ENCODE results near the gene BPNT1.
A peak's percentile ranks its signal among the peaks of the same experiment; 100 is the strongest.
"Not testable (repeated sequence)": the region's sequence is repeated elsewhere in the genome, so short reads cannot be mapped to it uniquely, and the experiment has no call there.

Gene BPNT1, protein sequence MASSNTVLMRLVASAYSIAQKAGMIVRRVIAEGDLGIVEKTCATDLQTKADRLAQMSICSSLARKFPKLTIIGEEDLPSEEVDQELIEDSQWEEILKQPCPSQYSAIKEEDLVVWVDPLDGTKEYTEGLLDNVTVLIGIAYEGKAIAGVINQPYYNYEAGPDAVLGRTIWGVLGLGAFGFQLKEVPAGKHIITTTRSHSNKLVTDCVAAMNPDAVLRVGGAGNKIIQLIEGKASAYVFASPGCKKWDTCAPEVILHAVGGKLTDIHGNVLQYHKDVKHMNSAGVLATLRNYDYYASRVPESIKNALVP

DNA sequence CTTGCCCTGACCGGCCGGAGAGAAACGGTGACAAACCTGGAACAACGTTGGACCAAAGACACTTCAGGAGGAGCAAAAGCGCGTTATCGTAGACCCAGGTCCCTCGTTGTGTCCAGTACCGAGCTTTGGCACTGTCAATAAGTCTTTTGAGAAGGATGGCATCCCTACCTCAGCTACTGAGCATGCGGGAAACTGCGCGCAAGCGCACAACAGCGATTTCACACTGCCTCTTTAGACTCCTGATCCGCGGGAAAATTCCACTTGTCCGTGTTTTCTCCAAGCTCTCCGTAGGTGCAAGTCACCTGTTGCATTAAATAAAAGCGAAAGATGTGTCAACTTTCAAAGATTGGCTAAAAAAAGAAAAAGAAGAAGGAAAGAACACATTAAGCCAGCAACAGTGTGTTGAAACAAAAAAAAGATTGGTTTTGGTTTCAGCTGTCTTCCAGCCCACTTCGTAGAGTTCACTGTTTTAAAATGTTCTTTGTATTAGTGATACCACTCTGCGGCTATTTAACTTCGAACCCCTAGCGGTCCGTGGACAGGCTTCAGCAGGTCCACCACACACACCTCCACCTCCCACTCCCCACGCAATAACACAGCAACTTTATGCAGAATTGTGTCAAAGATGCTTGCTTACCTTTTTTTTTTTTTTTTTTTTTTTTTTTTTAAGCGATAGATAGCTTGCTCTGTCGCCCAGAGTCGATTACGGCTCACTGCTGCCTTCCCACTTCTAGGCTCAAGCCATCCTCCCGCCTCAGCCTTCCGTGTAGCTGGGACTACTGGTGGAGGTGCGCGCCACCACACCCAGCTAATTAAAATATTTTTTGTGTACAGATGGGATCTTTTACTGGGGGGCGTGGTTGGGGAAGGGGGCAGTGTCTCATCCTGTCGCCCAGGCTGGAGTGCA, at the start of gene BPNT1:
TSS of gene BPNT1 (minus strand) at position 139 of the 907 bp plus-strand sequence. CDS start 9,942 bp downstream, outside the sequence.
- peak; percentile 86 for DNase-seq (ENCODE audit: low read depth)

DNA sequence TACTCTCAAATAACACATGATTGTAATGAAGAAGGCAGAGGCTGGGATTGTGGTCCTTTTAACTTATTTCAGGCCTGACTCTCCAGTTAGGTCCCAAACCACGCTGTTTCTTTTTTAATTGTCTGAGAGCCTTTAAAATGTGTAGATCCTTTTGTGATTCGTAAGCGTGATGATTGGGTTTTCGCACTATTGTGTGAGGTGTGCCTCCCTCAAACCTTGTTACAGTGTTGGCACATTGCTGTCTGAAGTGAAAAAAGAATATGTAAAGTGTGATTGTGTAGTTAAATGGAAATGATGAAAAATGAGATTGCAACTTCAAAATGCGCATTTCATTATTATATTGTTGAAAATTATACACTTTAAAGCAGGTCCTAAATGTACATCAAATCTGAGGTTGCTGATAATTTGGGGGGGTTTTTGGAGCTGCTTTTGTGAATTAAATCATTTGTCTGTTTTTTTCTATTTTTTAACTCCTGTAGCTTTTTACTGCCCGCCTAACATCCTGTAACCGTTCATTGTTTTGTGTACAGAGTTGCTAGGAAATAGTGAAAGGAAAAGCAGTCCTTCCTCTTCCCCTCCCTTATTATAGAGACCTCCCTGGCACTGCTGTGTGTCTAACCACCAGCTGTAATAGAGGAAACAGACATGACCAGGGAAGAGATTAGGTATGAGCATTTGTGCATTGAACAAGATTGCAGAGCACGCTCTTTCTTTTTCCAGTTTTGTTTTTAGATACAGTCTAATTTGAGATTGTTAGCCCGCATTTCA, 47.6 kb upstream of the BPNT1 start:
- no peak for DNase-seq (ENCODE audit: low read depth)

DNA sequence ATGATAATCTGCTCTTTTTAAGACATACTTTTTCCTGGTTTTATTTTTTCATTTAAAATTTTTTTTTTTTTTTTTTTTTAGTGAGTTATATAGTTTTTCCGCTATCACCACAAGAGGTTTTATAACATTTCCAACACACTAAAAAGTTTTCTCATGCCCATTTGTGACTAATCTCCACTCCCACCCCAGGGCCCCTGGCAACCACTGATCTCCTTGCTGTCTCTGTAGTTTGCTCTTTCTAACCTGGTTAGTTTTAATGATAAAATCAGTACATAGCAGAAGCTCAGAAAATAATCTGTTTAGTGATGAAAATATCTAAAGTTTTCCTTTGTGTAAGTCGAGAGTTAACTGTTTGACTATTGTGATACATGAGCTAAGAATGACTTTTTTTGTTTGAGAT, 46.2 kb upstream of the BPNT1 start:
- no peak for DNase-seq (ENCODE audit: low read depth)

DNA sequence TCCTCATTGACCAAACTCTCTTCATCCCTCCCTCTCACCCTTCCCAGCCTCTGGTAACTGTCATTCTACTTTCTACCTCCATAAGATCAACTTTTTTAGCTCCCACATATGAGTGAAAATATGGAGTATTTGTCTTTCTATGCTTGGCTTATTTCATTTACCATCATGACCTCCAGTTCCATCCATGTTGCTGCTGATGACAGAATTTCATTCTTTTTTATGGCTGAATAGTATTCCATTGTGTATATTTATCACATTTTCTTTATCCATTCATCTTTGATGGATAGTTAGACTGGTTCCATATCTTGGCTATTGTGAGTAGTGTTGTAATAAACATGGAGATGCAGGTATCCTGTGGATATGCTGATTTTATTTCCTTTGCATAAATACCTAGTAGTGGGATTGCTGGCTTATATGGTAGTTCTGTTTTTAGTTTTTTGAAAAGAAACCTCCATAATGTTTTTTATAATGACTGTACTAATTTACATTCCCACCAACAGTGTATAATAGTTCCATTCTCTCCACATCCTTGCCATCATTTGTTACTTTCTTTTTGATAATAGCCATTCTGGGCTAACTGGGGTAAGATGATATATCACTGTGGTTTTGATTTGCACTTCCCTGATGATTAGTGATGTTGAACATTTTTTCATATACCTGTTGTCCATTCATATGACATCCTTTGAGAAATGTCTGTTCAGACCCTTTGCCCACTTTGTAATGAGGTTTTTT, 40.1 kb upstream of the BPNT1 start:
- DNase-seq (ENCODE audit: low read depth): no peak

DNA sequence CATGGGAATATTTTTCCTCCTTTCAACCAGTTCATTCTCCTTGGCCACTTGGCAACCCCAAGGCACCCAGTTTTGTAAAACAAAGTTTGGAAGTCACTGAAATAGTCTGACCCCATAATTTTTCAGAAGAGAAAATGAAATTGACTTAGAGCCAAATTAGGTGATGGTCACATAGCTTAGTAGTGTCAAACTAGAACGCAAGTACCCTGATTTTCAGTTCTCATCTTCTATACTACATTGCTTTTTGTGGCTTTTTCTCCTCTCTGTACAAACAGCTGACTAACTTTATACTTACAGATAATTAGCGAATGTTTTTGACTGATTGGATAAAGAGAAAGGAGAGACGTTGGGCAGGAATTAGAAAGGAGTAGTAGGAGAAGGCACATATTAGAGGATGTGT, 37.5 kb upstream of the BPNT1 start:
- DNase-seq (ENCODE audit: low read depth): no peak

DNA sequence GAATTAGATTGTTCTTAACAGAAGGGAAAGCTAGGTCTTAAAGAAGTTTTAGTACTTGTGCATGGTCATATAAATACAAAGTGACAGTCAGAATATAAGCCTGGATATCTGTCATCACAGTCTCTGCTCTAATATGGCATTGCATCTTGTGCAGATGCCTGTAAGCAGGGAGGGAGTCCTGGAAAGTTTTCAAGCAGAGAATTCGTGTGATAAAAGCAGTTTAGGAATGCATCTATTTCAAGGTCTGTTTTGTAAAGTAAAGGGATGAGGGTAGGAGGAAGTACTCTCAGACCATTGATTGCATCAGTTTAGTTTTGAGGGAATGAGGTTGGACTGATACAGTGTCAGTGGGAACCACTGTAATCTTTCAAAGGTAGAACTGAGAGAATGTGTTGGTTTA, 35.0 kb upstream of the BPNT1 start:
- DNase-seq (ENCODE audit: low read depth): no peak

DNA sequence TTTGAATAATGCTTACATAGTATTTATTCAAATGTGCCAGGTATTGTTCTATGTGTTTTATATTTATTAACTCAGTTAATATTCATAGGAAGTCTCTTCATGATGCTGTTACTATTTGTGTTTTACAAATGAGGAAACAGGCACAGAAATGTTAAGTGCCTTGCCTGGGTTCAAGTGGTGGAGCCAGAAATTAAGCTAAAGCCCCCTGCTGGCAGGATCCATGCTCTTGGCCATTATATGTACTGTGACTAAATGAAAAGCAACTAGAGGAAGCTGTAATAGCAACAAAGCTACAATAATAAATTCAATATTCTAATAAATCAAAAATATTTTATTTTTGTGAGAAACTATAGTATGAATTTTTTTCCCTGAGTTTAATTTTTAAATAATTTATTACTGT, 34.3 kb upstream of the BPNT1 start:
- no peak for DNase-seq (ENCODE audit: low read depth)

DNA sequence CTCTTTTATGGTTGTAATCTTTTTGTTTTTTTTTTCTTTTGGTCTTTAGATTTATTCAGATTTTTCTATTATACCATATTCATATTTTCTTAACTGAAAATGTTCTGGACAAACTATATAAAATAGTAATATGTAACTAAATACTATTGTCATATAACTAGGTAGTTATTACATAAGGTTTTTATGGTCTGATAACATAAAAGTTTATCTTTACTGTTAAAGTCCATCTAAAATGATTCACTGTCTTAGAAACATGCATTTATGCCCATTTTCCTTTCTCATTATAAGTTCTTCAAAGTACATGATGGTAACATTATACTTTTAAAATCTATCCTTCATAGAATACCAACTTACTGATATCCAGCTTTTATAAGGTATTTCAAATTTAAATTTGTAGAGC, 33.5 kb upstream of the BPNT1 start:
- DNase-seq (ENCODE audit: low read depth): no peak

DNA sequence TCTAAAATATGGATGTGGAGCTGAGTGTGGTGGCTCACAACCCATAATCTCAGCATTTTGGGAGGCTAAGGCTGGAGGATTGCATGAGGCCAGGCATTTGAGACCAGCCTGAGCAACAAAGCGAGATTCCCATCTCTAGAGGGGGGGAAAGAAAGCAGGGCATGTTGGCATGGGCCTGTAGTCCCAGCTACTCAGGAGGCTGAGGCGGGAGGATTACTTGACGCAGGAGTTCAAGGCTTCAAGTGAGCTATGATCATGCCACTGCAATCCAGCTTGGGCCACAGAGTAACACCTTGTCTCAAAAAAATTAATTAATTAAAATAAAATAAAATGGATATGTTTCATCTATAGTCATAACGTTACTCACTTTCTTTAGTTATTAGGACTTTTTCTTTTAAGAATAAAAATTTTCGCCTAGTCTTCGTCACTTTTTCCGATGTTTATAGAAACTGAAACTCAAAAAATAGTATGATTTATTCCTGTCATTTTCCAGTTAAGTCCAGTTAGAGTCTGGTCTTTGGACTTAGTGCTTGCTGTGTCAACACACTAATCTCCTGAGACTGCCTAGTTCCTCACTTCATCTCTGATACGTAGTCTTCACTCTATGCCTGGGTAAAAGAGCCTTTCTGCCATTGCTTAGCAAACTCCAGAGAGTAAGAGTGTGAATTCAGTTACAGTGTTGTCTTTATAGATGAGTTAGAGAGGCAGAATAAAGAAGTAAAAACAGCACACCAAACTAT, 32.4 kb upstream of the BPNT1 start:
- peak; percentile 36 for DNase-seq (ENCODE audit: low read depth)

DNA sequence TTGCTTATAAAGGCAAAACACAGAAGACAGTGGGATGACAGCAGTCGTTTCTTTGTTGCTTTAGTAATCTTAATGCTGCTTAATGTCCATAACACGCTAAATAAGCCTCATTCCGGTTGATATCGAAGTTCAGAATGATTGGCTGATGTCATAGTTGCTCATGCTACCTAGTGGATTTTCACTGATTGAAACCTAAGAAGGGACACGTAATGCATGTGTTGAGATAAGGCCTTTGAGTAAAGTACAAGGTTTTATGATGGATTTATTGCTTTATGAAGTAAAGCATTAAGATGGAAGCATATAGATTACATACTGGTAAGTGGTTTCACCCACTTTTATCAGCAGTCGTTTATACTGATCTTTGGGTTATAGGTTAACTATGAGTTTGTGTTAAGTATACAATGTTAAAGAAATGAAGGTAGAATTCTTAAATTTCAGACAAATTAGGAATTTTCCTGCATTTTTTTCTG, 29.5 kb upstream of the BPNT1 start:
- no peak for DNase-seq (ENCODE audit: low read depth)

DNA sequence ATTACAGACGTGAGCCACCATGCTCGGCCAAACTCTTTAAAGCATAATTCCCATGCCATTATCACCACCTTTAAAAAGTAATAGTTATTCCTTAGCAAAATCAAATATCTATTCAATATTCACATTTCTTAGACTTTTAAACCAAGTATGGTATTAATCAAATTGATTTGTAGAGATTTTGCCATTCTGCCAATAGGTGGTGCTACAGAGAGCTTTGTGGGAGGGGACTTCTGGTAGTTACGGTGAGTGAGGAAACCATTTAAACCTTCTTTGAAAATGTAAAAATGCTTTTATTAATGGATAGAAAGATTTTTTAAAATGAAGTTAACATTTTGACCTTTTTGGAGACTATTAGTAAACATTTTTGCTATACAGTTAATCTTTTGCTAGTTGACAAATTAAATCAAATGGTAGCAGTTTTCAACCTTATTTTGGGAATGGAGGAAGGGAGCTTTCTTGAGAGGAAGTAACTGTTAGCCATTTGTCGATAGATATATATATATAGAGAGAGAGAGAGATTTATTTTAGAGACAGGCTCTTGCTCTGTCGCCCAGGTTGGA, 23.6 kb upstream of the BPNT1 start:
- no peak for DNase-seq (ENCODE audit: low read depth)

DNA sequence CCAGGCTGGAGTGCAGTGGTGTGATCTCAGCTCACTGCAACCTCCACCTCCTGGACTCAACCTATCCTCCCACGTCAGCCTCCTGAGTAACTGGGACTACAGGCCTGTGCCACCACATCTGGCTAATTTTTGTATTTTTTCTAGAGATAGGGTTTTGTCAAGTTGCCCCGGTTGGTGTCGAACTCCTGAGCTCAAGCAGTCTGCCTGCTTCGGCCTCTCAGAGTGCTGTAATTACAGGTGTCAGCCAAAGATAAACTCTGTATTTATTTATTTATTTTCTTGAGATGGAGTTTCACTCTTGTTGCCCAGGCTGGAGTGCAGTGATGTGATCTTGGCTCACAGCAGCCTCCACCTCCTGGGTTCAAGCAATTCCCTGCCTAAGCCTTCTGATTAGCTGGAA, 23.0 kb upstream of the BPNT1 start:
- not testable (repeated sequence) for DNase-seq (ENCODE audit: low read depth)

DNA sequence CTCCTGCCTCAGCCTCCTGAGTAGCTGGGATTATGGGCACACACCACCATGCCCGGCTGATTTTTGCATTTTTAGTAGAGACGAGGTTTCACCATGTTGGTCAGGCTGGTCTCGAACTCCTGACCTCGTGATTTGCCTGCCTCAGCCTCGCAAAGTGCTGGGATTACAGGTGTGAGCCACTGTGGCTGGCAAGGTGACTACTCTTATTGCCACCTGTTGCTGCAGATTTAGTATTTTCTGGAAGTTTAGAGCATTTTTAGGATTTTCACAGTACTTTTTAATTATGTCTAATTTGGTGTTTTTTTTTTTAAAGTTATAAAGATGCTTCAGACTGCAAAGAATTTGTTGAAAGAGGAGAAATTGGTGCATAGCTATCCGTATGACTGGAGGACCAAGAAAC, 20.9 kb upstream of the BPNT1 start:
- not testable (repeated sequence) for DNase-seq (ENCODE audit: low read depth)

DNA sequence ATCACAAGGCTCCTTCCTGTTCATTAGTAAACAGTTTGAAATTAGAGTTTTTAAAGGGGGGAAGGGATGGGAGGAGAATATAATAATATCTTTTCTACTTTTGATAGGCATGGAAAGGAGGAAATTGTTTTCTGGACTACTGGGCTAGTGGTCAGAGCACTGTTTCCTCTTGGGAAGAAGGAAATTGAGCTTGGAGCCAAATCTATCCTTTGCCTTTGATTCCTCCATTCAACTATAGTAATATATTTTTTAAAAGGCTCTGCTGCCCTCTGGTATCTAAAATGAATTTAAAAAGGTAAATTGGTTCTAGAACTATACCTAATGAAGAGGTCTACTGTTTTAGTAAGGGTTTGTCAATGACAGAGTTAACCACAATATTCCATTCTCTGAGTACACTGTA, 10.2 kb upstream of the BPNT1 start:
- DNase-seq (ENCODE audit: low read depth): no peak

DNA sequence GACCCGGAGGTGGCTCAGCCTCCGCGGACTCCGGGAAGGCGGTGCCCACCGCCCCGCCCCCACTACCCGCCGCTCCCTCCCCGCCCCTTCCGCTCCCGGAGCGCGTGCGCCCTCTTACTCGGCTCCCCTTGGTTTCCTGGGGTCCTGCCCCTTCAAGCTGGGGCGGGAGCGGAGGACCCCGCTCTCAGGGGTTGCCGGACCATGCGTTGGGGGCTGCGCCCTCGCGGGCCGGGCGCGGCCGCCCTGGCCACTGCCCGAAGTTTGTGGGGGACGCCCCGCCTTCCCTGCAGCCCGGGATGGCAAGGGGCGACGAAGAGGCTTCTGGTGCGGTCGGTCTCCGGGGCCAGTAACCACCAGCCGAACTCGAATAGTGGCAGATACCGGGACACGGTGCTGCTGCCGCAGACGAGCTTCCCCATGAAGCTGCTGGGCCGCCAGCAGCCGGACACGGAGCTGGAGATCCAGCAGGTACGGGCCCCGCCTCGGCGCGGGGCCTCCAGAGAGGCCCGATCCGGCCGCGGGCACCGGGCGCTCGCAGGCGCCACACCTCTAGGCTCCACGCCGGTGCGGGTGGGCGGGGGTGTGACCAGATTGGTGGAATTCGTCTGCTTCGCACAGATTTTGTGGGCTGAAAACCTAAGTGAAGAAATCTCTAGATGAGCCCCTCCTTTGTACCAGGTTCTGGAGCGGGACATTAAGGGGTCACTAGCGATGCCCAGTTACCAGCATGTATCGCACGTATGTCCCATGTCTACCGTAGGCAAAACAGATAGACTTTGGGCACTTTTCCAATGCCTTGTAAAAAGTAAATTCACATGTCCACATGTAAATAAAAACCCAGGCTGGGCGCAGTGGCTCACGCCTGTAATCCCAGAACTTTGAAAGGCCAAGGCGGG, 4.7 kb upstream of the BPNT1 start, which contains the start of gene IARS2:
TSS of gene IARS2 (plus strand) at position 117 of the 896 bp plus-strand sequence. CDS start at position 202, 85 bp downstream.
- peak; percentile 73 for DNase-seq (ENCODE audit: low read depth)

DNA sequence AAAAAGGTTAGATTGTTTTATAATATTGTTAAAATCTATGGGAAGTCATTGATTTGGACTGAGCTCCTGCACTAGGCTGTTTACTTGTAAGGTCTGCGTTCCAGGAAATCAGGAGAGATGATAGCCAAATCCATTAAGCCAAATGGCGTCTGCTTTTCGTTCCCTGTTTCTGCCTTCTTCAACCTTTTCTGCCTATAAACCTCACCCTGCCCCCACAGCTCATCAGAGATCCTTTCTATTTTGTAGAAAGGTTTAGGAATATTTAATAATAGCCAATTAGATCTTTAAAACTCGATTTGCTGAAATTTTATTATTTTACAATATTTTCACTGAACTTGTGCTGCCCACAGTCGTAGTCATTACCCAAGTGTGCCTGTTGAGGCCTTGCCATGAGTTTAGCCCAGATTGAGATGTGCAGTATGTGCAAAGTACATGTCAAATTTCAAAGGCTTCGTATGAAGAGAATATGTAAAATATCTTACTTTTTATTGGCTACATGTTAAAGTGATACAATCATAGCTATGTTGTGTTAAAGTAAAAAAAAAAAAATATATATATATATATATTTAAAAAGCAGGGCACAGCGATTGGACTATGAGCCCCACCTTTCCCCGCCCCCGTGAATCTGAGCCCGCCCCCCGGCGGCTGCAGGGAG, 3.9 kb upstream of the BPNT1 start:
- no peak for DNase-seq (ENCODE audit: low read depth)

DNA sequence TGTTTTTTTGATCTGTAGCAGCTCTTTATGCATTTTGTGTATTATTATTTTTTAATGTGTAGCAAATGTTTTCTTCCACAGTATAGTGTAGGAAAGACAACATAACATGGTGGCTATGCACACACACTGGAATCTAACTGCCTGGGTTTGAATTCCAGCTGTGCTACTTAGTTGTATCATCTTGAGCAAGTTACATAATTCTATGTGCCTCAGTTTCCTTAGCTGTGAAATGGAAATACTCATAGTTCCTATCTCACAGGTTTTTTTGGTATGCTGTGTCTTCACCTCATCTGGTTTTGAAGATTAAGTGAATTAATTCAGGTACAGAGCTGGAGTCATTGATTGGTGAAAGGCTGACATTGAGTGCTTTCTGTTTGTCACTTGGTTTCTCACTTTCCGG, 3.1 kb upstream of the BPNT1 start:
- DNase-seq (ENCODE audit: low read depth): no peak

DNA sequence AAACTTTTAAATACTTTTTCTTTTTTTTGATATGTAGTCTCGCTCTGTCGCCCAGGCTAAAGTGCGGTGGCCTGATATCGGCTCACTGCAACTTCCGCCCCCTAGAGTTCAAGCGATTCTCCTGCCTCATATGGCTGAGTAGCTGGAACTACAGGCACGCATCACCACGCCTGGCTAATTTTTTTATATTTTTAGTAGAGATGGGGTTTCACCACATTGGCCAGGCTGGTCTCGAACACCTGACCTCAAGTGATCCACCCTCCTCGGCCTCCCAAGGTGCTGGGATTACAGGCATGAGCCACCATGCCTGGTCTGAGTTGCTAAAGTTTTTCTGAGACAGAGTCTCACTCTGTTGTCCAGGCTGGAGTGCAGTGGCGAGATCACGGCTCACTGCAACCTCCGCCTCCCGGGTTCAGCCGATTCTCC, 3.3 kb downstream of the BPNT1 start:
- not testable (repeated sequence) for DNase-seq (ENCODE audit: low read depth)

DNA sequence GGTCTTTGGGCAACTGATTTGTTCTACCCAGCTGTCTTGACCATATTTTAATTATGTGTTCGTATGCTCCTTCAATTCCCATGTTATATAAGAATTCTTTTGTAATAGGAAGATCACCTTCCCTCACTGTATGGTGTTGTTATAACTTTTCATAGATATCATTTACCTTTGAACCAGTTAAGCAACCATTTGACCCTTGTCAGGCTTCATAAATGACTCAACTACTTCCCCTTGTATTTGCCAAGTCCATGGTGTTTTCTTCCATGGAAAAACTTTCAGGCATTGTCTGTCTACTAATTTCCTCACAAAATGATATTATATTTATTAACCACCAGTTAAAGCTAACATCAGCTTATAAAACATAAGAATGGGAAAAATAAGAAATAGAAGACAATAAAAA, 5.1 kb downstream of the BPNT1 start:
- no peak for DNase-seq (ENCODE audit: low read depth)
